CD4-positive, alpha-beta memory T cell (primary cell): ENCODE results near the gene IGSF23. TPM values are rescaled to one million over a fixed set of nuclear protein-coding genes. Genes with fewer than 3 reads are reported as not detected.
"Not testable (repeated sequence)": the region's sequence is repeated elsewhere in the genome, so short reads cannot be mapped to it uniquely, and the experiment has no call there.

Source experiments
- CTCF ChIA-PET: fragments of 350-600 bp; sonication (Branson Sonifier 250); formaldehyde crosslinking; loops from one replicate; lab custom pipeline; 2021; ENCODE audit warnings: inconsistent platforms; ENCODE audit not compliant: partially characterized antibody; lab: Charles Lee
- POLR2A ChIA-PET: fragments of 350-600 bp; sonication (Branson Sonifier 250); formaldehyde crosslinking; loops from one replicate; lab custom pipeline; 2021; ENCODE audit not compliant: partially characterized antibody; lab: Charles Lee
- DNase-seq, 5 donors: peaks; one replicate each; pipeline versions ENCODE4 v3.0.0 to v3.0.0-alpha.2; 2020 to 2022; ENCODE audit warnings: mixed read lengths in 1 of 5
- H3K27ac ChIP-seq: one replicate; pipeline ENCODE4 v1.7.0; 2013; ENCODE audit warnings: low read depth, low read length
- H3K27me3 ChIP-seq: 2 replicates; pipeline ENCODE4 v1.7.0; 2013; ENCODE audit warnings: mild to moderate bottlenecking, low read length, moderate library complexity; ENCODE audit not compliant: insufficient read depth
- H3K36me3 ChIP-seq: 2 replicates; pipeline ENCODE4 v1.7.0; 2013; ENCODE audit warnings: mild to moderate bottlenecking, low read length, moderate library complexity; ENCODE audit not compliant: insufficient read depth
- H3K4me1 ChIP-seq: 2 replicates; pipeline ENCODE4 v1.7.0; 2013; ENCODE audit warnings: mild to moderate bottlenecking, low read length, moderate library complexity; ENCODE audit not compliant: insufficient read depth
- H3K4me3 ChIP-seq, 2 donors: one replicate each; pipeline ENCODE4 v1.7.0; 2013; ENCODE audit warnings: low read length in 2 of 2, mild to moderate bottlenecking in 1 of 2
- H3K9me3 ChIP-seq, 2 donors: one replicate each; pipeline ENCODE4 v1.7.0; 2013; ENCODE audit warnings: low read length in 2 of 2, control low read depth in 1 of 2; ENCODE audit not compliant: control insufficient read depth in 1 of 2
- H3K27ac Mint-ChIP-seq, 7 donors: one replicate each; pipeline ENCODE4 v1.8.0; 2020 to 2021; ENCODE audit warnings: mixed read lengths in 7 of 7, mild to moderate bottlenecking in 6 of 7, inconsistent platforms in 3 of 7, moderate library complexity in 3 of 7
- H3K27me3 Mint-ChIP-seq, 2 donors: one replicate each; pipeline ENCODE4 v1.8.0; 2020 to 2021; ENCODE audit warnings: mixed read lengths in 2 of 2
- H3K36me3 Mint-ChIP-seq, 2 donors: one replicate each; pipeline ENCODE4 v1.8.0; 2020 to 2021; ENCODE audit warnings: mixed read lengths in 2 of 2, inconsistent platforms in 1 of 2, mild to moderate bottlenecking in 1 of 2
- H3K4me1 Mint-ChIP-seq, 4 donors: one replicate each; pipeline ENCODE4 v1.8.0; 2020 to 2021; ENCODE audit warnings: mixed read lengths in 4 of 4, mild to moderate bottlenecking in 1 of 4
- H3K4me3 Mint-ChIP-seq, 8 donors: one replicate each; pipeline ENCODE4 v1.8.0; 2020 to 2021; ENCODE audit warnings: mixed read lengths in 8 of 8, mild to moderate bottlenecking in 7 of 8, moderate library complexity in 6 of 8, inconsistent platforms in 3 of 8
- H3K9me3 Mint-ChIP-seq, 8 donors: one replicate each; pipeline ENCODE4 v1.8.0; 2020 to 2021; ENCODE audit warnings: mixed read lengths in 8 of 8, mild to moderate bottlenecking in 5 of 8, inconsistent platforms in 3 of 8, moderate library complexity in 1 of 8
- intact Hi-C: fragments of 100-400 bp; cut with micrococcal nuclease; formaldehyde crosslinking; loops from one replicate; pipeline ENCODE4 v1.15.1; 2023
- polyA plus RNA-seq, 2 donors: library from polyadenylated mRNA; unstranded; fragments of 300-500 nt; fragmentation: Illumina TruSeq; gene quantifications; one replicate each; pipeline ENCODE4 v1.2.3, GENCODE V29; 2021
- total RNA-seq, 2 experiments: library from RNA; stranded (reverse); gene quantifications; one replicate each; pipeline ENCODE4 v1.2.3, GENCODE V29; 2021

The IGSF23 gene
- total and polyA plus RNA-seq, 4 experiments from 2014 or later = not detected

- Mint-ChIP-seq H3K4me3 (no peak overlapping the region), H3K27ac (no peak overlapping the region), H3K9me3 (no peaks in the 10 kb centered on the region), H3K4me1 (no peaks in the 10 kb centered on the region), H3K27me3 (no peaks in the 10 kb centered on the region), H3K36me3 (no peaks in the 10 kb centered on the region)
- POLR2A ChIA-PET = no interaction called here
- no peak for DNase-seq
- Histone ChIP-seq H3K27ac (no peak overlapping the region), H3K27me3 (no peaks in the 10 kb centered on the region), H3K4me3 (no peak overlapping the region), H3K36me3 (no peaks in the 10 kb centered on the region), H3K4me1 (no peaks in the 10 kb centered on the region), H3K9me3 (no peaks in the 10 kb centered on the region)
- intact Hi-C loops = no loop called here
- CTCF ChIA-PET = no interaction called here
Observed at GRCh38 chr19:44666852-44667556, 53.6 kb downstream of the IGSF23 start.

DNA sequence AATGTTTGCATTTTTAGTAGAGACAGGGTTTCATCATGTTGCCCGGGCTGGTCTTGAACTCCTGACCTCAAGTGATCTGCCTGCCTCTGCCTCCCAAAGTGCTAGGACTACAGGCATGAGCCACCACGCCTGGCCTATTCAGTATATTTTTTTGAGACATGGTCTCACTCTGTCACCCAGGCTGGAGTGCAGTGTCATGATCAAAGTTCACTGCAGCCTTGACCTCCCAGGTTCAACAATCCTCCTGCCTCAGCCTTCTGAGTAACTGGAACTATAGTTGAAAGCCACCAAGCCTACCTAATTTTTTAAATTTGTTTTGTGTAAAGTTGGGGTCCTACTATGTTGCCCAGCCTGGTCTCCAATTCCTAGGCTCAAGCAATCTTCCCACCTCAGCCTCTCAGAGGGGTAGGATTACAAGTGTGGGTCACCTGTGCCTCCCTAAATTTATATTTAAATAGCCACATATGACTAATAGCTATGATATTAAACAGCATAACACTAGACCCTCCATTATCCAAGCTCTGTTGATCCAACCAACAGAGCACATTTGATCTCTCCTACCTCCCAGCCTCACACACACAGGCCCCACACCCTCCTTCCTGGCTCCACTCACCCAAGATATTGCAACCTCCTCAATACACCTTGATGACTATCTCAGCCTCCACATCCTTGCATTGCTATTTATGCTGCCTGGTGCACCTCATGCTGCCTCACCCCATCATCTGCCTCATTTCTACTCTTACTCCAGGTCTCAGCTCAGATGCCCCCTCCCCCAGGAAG, 55.8 kb downstream of the IGSF23 start:
- DNase-seq = no peak
- no peaks in the 10 kb centered on the region for H3K9me3 ChIP-seq
- Mint-ChIP-seq H3K27me3 (peaks cover 0 to 7% of the 10 kb centered on the region in 2 donors), H3K27ac (no peak overlapping the region), H3K36me3 (no peaks in the 10 kb centered on the region), H3K9me3 (peaks cover 0 to 4% (median 0%) of the 10 kb centered on the region in 8 donors), H3K4me1 (no peaks in the 10 kb centered on the region), H3K4me3 (no peak overlapping the region)
- no peak overlapping the region for H3K4me3 ChIP-seq
- no peaks in the 10 kb centered on the region for H3K36me3 ChIP-seq
- ChIA-PET POLR2A (no interaction called here), CTCF (interaction anchor here (1.5 kb wide), 1 partner anchor 12 kb away, joined by 3 read pairs; no protein-coding TSS in a partner anchor)
- H3K27ac ChIP-seq = no peak overlapping the region
- intact Hi-C loops = no loop called here
- no peaks in the 10 kb centered on the region for H3K27me3 ChIP-seq
- H3K4me1 ChIP-seq = no peaks in the 10 kb centered on the region

- intact Hi-C loops, H3K27ac Mint-ChIP-seq, DNase-seq, H3K4me3 Mint-ChIP-seq, H3K36me3 ChIP-seq, H3K4me1 ChIP-seq, H3K4me3 ChIP-seq, H3K9me3 ChIP-seq, H3K27me3 ChIP-seq, H3K4me1 Mint-ChIP-seq, H3K36me3 Mint-ChIP-seq, H3K27me3 Mint-ChIP-seq, CTCF ChIA-PET, POLR2A ChIA-PET, H3K27ac ChIP-seq, H3K9me3 Mint-ChIP-seq: not testable (repeated sequence)
Observed at GRCh38 chr19:44670027-44670426, 56.7 kb downstream of the IGSF23 start.

DNA sequence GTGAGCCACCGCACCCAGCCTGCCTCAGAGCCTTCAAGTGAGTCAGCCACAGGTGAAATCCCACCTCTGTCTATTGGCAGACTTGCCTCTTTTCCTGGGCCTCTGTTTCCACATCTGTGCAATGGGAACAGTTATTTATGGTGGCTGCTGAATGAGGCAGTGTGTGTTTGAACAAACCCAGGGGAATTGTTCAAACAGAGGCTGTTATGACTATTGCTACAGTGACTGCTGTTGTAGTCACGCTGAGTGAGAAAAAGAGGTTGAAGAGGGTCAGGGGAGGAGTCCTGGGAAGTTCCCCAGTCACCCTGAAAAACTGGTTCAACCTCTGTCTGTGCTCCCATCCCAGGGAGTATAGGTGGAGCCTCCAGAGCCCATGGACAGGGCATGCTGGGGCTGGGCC, 58.0 kb downstream of the IGSF23 start, which contains the start of gene CEACAM19:
Gene CEACAM19, plus strand, starts transcription at position 83 of the 400 bp plus-strand sequence. CDS start 450 bp downstream, outside the sequence.
- intact Hi-C loops = no loop called here
- H3K9me3 Mint-ChIP-seq = peaks cover 0 to 4% (median 0%) of the 10 kb centered on the region in 8 donors
- H3K4me3 Mint-ChIP-seq = no peak within 1 kb of the TSS
- DNase-seq = no peak
- H3K36me3 ChIP-seq = no peaks in the 10 kb centered on the region
- H3K9me3 ChIP-seq = no peaks in the 10 kb centered on the region
- no peaks in the 10 kb centered on the region for H3K4me1 Mint-ChIP-seq
- CTCF ChIA-PET = no interaction called here
- no peak within 1 kb of the TSS for H3K27ac Mint-ChIP-seq
- H3K27me3 Mint-ChIP-seq = peaks cover 0 to 10% of the 10 kb centered on the region in 2 donors
- no peaks in the 10 kb centered on the region for H3K27me3 ChIP-seq
- no peak within 1 kb of the TSS for H3K4me3 ChIP-seq
- POLR2A ChIA-PET = no interaction called here
- no peaks in the 10 kb centered on the region for H3K4me1 ChIP-seq
- no peaks in the 10 kb centered on the region for H3K36me3 Mint-ChIP-seq
- H3K27ac ChIP-seq = no peak within 1 kb of the TSS

DNA sequence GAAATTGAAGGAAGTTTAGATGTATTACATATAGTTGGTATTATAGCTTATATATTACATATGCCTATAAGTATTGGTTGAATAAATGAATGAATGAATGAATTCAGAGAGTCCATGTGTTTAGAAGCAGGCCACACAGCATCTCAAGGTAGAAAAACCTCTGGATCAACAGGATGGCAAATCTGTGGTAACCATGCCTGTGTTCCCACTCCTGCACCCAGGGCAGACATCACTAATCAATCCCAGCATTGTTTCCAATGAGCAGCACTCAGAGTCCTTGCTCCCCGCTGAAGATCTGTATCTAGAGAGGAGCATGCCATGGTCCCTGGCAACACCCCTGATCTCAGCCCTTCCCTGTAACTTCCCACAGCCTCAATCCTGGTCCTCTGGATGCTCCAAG, 58.9 kb downstream of the IGSF23 start:
- no peaks in the 10 kb centered on the region for H3K9me3 ChIP-seq
- H3K36me3 Mint-ChIP-seq = no peaks in the 10 kb centered on the region
- H3K27me3 Mint-ChIP-seq = peaks cover 0 to 10% of the 10 kb centered on the region in 2 donors
- no peak overlapping the region for H3K27ac Mint-ChIP-seq
- H3K27me3 ChIP-seq = no peaks in the 10 kb centered on the region
- no peak overlapping the region for H3K4me3 Mint-ChIP-seq
- no peak overlapping the region for H3K27ac ChIP-seq
- no peak overlapping the region for H3K4me3 ChIP-seq
- ChIA-PET POLR2A (no interaction called here), CTCF (interaction anchor here (1.1 kb wide), 1 partner anchor 10 kb away, joined by 3 read pairs; no protein-coding TSS in a partner anchor)
- peaks cover 0 to 4% (median 0%) of the 10 kb centered on the region in 8 donors for H3K9me3 Mint-ChIP-seq
- no peak for DNase-seq
- no peaks in the 10 kb centered on the region for H3K4me1 ChIP-seq
- H3K4me1 Mint-ChIP-seq = no peaks in the 10 kb centered on the region
- no peaks in the 10 kb centered on the region for H3K36me3 ChIP-seq
- intact Hi-C loops = no loop called here

GRCh38 chr19:44673510-44673909, 60.1 kb downstream of the IGSF23 start:
- H3K4me3 Mint-ChIP-seq = no peak overlapping the region
- H3K27ac ChIP-seq = no peak overlapping the region
- no peak overlapping the region for H3K27ac Mint-ChIP-seq
- no peak overlapping the region for H3K4me3 ChIP-seq
- no peaks in the 10 kb centered on the region for H3K36me3 ChIP-seq
- H3K27me3 ChIP-seq = no peaks in the 10 kb centered on the region
- H3K9me3 ChIP-seq = no peaks in the 10 kb centered on the region
- H3K4me1 Mint-ChIP-seq = no peaks in the 10 kb centered on the region
- H3K27me3 Mint-ChIP-seq = peaks cover 0 to 10% of the 10 kb centered on the region in 2 donors
- POLR2A ChIA-PET = no interaction called here
- H3K4me1 ChIP-seq = no peaks in the 10 kb centered on the region
- no peak for DNase-seq
- intact Hi-C loops = no loop called here
- H3K9me3 Mint-ChIP-seq = peaks cover 0 to 4% (median 0%) of the 10 kb centered on the region in 8 donors
- CTCF ChIA-PET = interaction anchor here (1.1 kb wide), 1 partner anchor 11 kb away, joined by 3 read pairs; no protein-coding TSS in a partner anchor
- H3K36me3 Mint-ChIP-seq = no peaks in the 10 kb centered on the region

GRCh38 chr19:44675521-44675920, 62.2 kb downstream of the IGSF23 start:
- Histone ChIP-seq H3K27me3 (no peaks in the 10 kb centered on the region), H3K4me3 (no peak overlapping the region), H3K4me1 (no peaks in the 10 kb centered on the region), H3K36me3 (no peaks in the 10 kb centered on the region), H3K9me3 (no peaks in the 10 kb centered on the region), H3K27ac (no peak overlapping the region)
- Mint-ChIP-seq H3K9me3 (peaks cover 0 to 4% (median 0%) of the 10 kb centered on the region in 8 donors), H3K27me3 (peaks cover 0 to 13% of the 10 kb centered on the region in 2 donors), H3K4me3 (no peak overlapping the region), H3K36me3 (no peaks in the 10 kb centered on the region), H3K27ac (no peak overlapping the region), H3K4me1 (no peaks in the 10 kb centered on the region)
- ChIA-PET CTCF (interaction anchor here (1.0 to 1.5 kb wide), 2 partner anchors 18 to 170 kb away, joined by 3 to 4 read pairs; partner anchors contain the start of gene NECTIN2), POLR2A (no interaction called here)
- intact Hi-C loops = no loop called here
- no peak for DNase-seq
